ENCODE measurements around the gene FGF11. TPM values are rescaled to one million over a fixed set of nuclear protein-coding genes. Genes with fewer than 3 reads are reported as not detected.
"Not testable (repeated sequence)": the region's sequence is repeated elsewhere in the genome, so short reads cannot be mapped to it uniquely, and the experiment has no call there.

FGF11 gene
- polyA plus RNA-seq, 3 donors from 2014 or later, result not detected

GRCh38 chr17:7465597-7466275, 26.4 kb downstream of the FGF11 start:
- H3K36me3 Mint-ChIP-seq, result peaks cover 0 to 5% (median 0%) of the 10 kb centered on the region in 3 donors
- no peak overlapping the region for H3K4me3 Mint-ChIP-seq
- peaks cover 20 to 22% of the 10 kb centered on the region in 2 donors for H3K4me1 Mint-ChIP-seq
- no peak for DNase-seq
- H3K27me3 Mint-ChIP-seq (ENCODE audit: low read depth in 3 of 3), result peaks cover 0 to 2% (median 0%) of the 10 kb centered on the region in 3 donors
- no peak overlapping the region for H3K27ac Mint-ChIP-seq
- H3K9me3 Mint-ChIP-seq, result no peaks in the 10 kb centered on the region

- peaks cover 0 to 2% (median 0%) of the 10 kb centered on the region in 3 donors for H3K27me3 Mint-ChIP-seq (ENCODE audit: low read depth in 3 of 3)
- DNase-seq, result no peak
- H3K27ac Mint-ChIP-seq, result peak overlapping the region in 1 of 6 donors; percentile 20
- H3K4me1 Mint-ChIP-seq, result peaks cover 23 to 26% of the 10 kb centered on the region in 2 donors
- no peak overlapping the region for H3K4me3 Mint-ChIP-seq
- peaks cover 0 to 2% (median 0%) of the 10 kb centered on the region in 3 donors for H3K36me3 Mint-ChIP-seq
- no peaks in the 10 kb centered on the region for H3K9me3 Mint-ChIP-seq
These were observed 27.0 kb downstream of the FGF11 start for GRCh38 chr17:7466318-7466638.

GRCh38 chr17:7466639-7467341, 27.5 kb downstream of the FGF11 start:
- Mint-ChIP-seq H3K27ac (peak overlapping the region in 3 of 6 donors; percentile 20 to 71 (median 46)), H3K4me3 (no peak overlapping the region), H3K4me1 (peaks cover 27 to 31% of the 10 kb centered on the region in 2 donors), H3K27me3 (ENCODE audit: low read depth in 3 of 3) (peaks cover 0 to 2% (median 0%) of the 10 kb centered on the region in 3 donors), H3K9me3 (no peaks in the 10 kb centered on the region), H3K36me3 (no peaks in the 10 kb centered on the region)
- DNase-seq, result no peak

GRCh38 chr17:7467498-7467897, 28.2 kb downstream of the FGF11 start:
- Mint-ChIP-seq H3K4me3 (no peak overlapping the region), H3K27ac (peak overlapping the region in 3 of 6 donors; percentile 34 to 71 (median 36))

GRCh38 chr17:7468290-7468689, 29.0 kb downstream of the FGF11 start:
- no peak overlapping the region for H3K4me3 Mint-ChIP-seq
- no peak for DNase-seq
- peaks cover 0 to 2% (median 0%) of the 10 kb centered on the region in 3 donors for H3K27me3 Mint-ChIP-seq (ENCODE audit: low read depth in 3 of 3)
- H3K36me3 Mint-ChIP-seq, result no peaks in the 10 kb centered on the region
- H3K9me3 Mint-ChIP-seq, result no peaks in the 10 kb centered on the region
- H3K4me1 Mint-ChIP-seq, result peaks cover 32 to 35% of the 10 kb centered on the region in 2 donors
- H3K27ac Mint-ChIP-seq, result peak overlapping the region in 2 of 6 donors; percentile 40 to 45

More at GRCh38 chr17:7467498-7467897, 28.2 kb downstream of the FGF11 start:
- Mint-ChIP-seq H3K27me3 (ENCODE audit: low read depth in 3 of 3) (peaks cover 0 to 2% (median 0%) of the 10 kb centered on the region in 3 donors), H3K4me1 (peaks cover 32 to 35% of the 10 kb centered on the region in 2 donors), H3K36me3 (no peaks in the 10 kb centered on the region), H3K9me3 (no peaks in the 10 kb centered on the region)
- no peak for DNase-seq

GRCh38 chr17:7468804-7469389, 29.6 kb downstream of the FGF11 start:
- Mint-ChIP-seq H3K9me3 (no peaks in the 10 kb centered on the region), H3K27me3 (ENCODE audit: low read depth in 3 of 3) (peaks cover 0 to 2% (median 0%) of the 10 kb centered on the region in 3 donors), H3K27ac (peak overlapping the region in 3 of 6 donors; percentile 20 to 55 (median 45)), H3K36me3 (no peaks in the 10 kb centered on the region), H3K4me3 (no peak overlapping the region), H3K4me1 (peaks cover 32 to 35% of the 10 kb centered on the region in 2 donors)
- DNase-seq, result no peak

GRCh38 chr17:7469843-7470242, 30.5 kb downstream of the FGF11 start:
- peaks cover 32 to 39% of the 10 kb centered on the region in 2 donors for H3K4me1 Mint-ChIP-seq
- not testable (repeated sequence) for DNase-seq; H3K36me3 Mint-ChIP-seq; H3K9me3 Mint-ChIP-seq; H3K27me3 Mint-ChIP-seq (ENCODE audit: low read depth in 3 of 3); H3K4me3 Mint-ChIP-seq
- H3K27ac Mint-ChIP-seq, result peak overlapping the region in 1 of 6 donors; percentile 17

GRCh38 chr17:7470457-7470973, 31.2 kb downstream of the FGF11 start:
- H3K4me3 Mint-ChIP-seq; H3K27me3 Mint-ChIP-seq (ENCODE audit: low read depth in 3 of 3); DNase-seq; H3K36me3 Mint-ChIP-seq; H3K9me3 Mint-ChIP-seq: not testable (repeated sequence)
- H3K4me1 Mint-ChIP-seq, result peaks cover 38 to 41% of the 10 kb centered on the region in 2 donors
- H3K27ac Mint-ChIP-seq, result peak overlapping the region in 4 of 6 donors; percentile 53 to 89 (median 72)

GRCh38 chr17:7471729-7472128, 32.4 kb downstream of the FGF11 start:
- peaks cover 48 to 49% of the 10 kb centered on the region in 2 donors for H3K4me1 Mint-ChIP-seq
- peak overlapping the region in 3 of 5 donors; percentile 26 to 45 (median 28) for H3K4me3 Mint-ChIP-seq
- DNase-seq, result no peak
- no peaks in the 10 kb centered on the region for H3K36me3 Mint-ChIP-seq
- H3K27me3 Mint-ChIP-seq (ENCODE audit: low read depth in 3 of 3), result peaks cover 1 to 4% (median 2%) of the 10 kb centered on the region in 3 donors
- H3K9me3 Mint-ChIP-seq, result no peaks in the 10 kb centered on the region
- H3K27ac Mint-ChIP-seq, result peak overlapping the region; percentile 58 to 91 (median 88)

GRCh38 chr17:7474767-7475166, 35.5 kb downstream of the FGF11 start:
- not testable (repeated sequence) for H3K9me3 Mint-ChIP-seq, H3K36me3 Mint-ChIP-seq, DNase-seq
- peaks cover 11 to 22% (median 19%) of the 10 kb centered on the region in 3 donors for H3K27me3 Mint-ChIP-seq (ENCODE audit: low read depth in 3 of 3)
- H3K4me3 Mint-ChIP-seq, result peak overlapping the region in 1 of 5 donors; percentile 13
- peaks cover 56 to 59% of the 10 kb centered on the region in 2 donors for H3K4me1 Mint-ChIP-seq
- peak overlapping the region in 4 of 6 donors; percentile 28 to 99 (median 47) for H3K27ac Mint-ChIP-seq

- Mint-ChIP-seq H3K4me3 (peak overlapping the region; percentile 90 to 98 (median 94)), H3K27me3 (ENCODE audit: low read depth in 3 of 3) (peaks cover 17 to 26% (median 24%) of the 10 kb centered on the region in 3 donors), H3K36me3 (no peaks in the 10 kb centered on the region), H3K9me3 (no peaks in the 10 kb centered on the region), H3K4me1 (peaks cover 62 to 66% of the 10 kb centered on the region in 2 donors), H3K27ac (peak overlapping the region; percentile 94 to 99 (median 97))
- peak; percentile 38 to 53 (median 53) for DNase-seq
These were observed 36.6 kb downstream of the FGF11 start for GRCh38 chr17:7475764-7476422.

GRCh38 chr17:7476494-7476893, 37.2 kb downstream of the FGF11 start:
- Mint-ChIP-seq H3K36me3 (no peaks in the 10 kb centered on the region), H3K27ac (peak overlapping the region; percentile 94 to 99 (median 97)), H3K9me3 (no peaks in the 10 kb centered on the region), H3K4me3 (peak overlapping the region; percentile 90 to 98 (median 94)), H3K4me1 (peaks cover 60 to 63% of the 10 kb centered on the region in 2 donors), H3K27me3 (ENCODE audit: low read depth in 3 of 3) (peaks cover 18 to 26% (median 25%) of the 10 kb centered on the region in 3 donors)
- no peak for DNase-seq

GRCh38 chr17:7476951-7477350, 37.6 kb downstream of the FGF11 start:
- H3K4me3 Mint-ChIP-seq, result peak overlapping the region; percentile 90 to 98 (median 94)
- H3K4me1 Mint-ChIP-seq, result peaks cover 59 to 63% of the 10 kb centered on the region in 2 donors
- peaks cover 19 to 29% (median 27%) of the 10 kb centered on the region in 3 donors for H3K27me3 Mint-ChIP-seq (ENCODE audit: low read depth in 3 of 3)
- H3K27ac Mint-ChIP-seq, result peak overlapping the region; percentile 94 to 99 (median 97)
- DNase-seq, result no peak
- H3K36me3 Mint-ChIP-seq, result no peaks in the 10 kb centered on the region
- no peaks in the 10 kb centered on the region for H3K9me3 Mint-ChIP-seq

Data from immature natural killer cell (primary cell).